Activated CD8-positive, alpha-beta memory T cell treated with anti-CD3 and anti-CD28 coated beads, Interleukin-2, amount 10 ng/mL, durations not matched to agents 7 days and 5 days (primary cell): Measurements from ENCODE around the gene TSPAN4. TPM values are rescaled to one million over a fixed set of nuclear protein-coding genes. Genes with fewer than 3 reads are reported as not detected.
A peak's percentile ranks its signal among the peaks of the same experiment; 100 is the strongest.

ENCODE experiments used
- ATAC-seq: fragments of 150-1000 bp; cut with Tn5 transposase; one replicate; pipeline ENCODE4 v1.10.0; 2021; ENCODE audit warnings: moderate library complexity
- CTCF ChIA-PET: fragments of 350-600 bp; sonication (Branson Sonifier 250); formaldehyde crosslinking; loops from one replicate; lab custom pipeline; 2021; ENCODE audit warnings: antibody characterized with exemption; lab: Charles Lee
- DNase-seq: peaks from one replicate; pipeline ENCODE4 v3.0.0-alpha.2; 2020
- H3K27ac Mint-ChIP-seq: one replicate; pipeline ENCODE4 v1.8.0; 2021; ENCODE audit warnings: mild to moderate bottlenecking, mixed read lengths
- H3K27me3 Mint-ChIP-seq: one replicate; pipeline ENCODE4 v1.8.0; 2021; ENCODE audit warnings: mixed read lengths
- H3K36me3 Mint-ChIP-seq: one replicate; pipeline ENCODE4 v1.8.0; 2021; ENCODE audit warnings: mild to moderate bottlenecking, mixed read lengths
- H3K4me1 Mint-ChIP-seq: one replicate; pipeline ENCODE4 v1.8.0; 2021; ENCODE audit warnings: mixed read lengths
- H3K4me3 Mint-ChIP-seq: one replicate; pipeline ENCODE4 v1.8.0; 2021; ENCODE audit warnings: mild to moderate bottlenecking, moderate library complexity, mixed read lengths
- H3K9me3 Mint-ChIP-seq: one replicate; pipeline ENCODE4 v1.8.0; 2022; ENCODE audit warnings: low read depth, mixed read lengths
- total RNA-seq, 2 experiments: library from RNA; stranded (reverse); gene quantifications; one replicate each; pipeline ENCODE4 v1.2.3, GENCODE V29; 2021

Gene TSPAN4, protein sequence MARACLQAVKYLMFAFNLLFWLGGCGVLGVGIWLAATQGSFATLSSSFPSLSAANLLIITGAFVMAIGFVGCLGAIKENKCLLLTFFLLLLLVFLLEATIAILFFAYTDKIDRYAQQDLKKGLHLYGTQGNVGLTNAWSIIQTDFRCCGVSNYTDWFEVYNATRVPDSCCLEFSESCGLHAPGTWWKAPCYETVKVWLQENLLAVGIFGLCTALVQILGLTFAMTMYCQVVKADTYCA
- total RNA-seq, result 10 to 100 TPM in 1 of 2 experiments, 1 to 10 TPM in 1; 7.8 to 17.8 TPM

- CTCF ChIA-PET, result interaction anchor here (1.0 to 2.6 kb wide), 5 partner anchors 10 to 78 kb away, joined by 3 to 11 read pairs (median 3); partner anchors contain the start of genes CD151, PNPLA2 and RPLP2
These were observed at the start of gene TSPAN4, which contains the start of gene POLR2L for GRCh38 chr11:842370-843002. Gene TSPAN4, plus strand, starts transcription at chr11:842852. Its CDS starts 7,453 bp downstream, at chr11:850305. Gene POLR2L, minus strand, starts transcription at chr11:842529. Its CDS starts 21 bp downstream, at chr11:842508.

GRCh38 chr11:792873-793272, 49.8 kb upstream of the TSPAN4 start:
- Mint-ChIP-seq H3K27ac (no peak overlapping the region), H3K36me3 (peaks cover 2% of the 10 kb centered on the region), H3K27me3 (no peaks in the 10 kb centered on the region), H3K4me3 (no peak overlapping the region), H3K9me3 (no peaks in the 10 kb centered on the region), H3K4me1 (peaks cover 25% of the 10 kb centered on the region)
- CTCF ChIA-PET, result interaction anchor here (1.4 kb wide), 1 partner anchor 65 kb away, joined by 3 read pairs; no protein-coding TSS in a partner anchor
- ATAC-seq, result no peak
- no peak for DNase-seq

More at GRCh38 chr11:842370-843002, at the start of gene TSPAN4, which contains the start of gene POLR2L:
- ATAC-seq (peak; percentile 79), DNase-seq (peak; percentile 90)
- H3K27me3 Mint-ChIP-seq, result no peaks in the 10 kb centered on the region
- H3K9me3 Mint-ChIP-seq, result no peaks in the 10 kb centered on the region
- H3K36me3 Mint-ChIP-seq, result peaks cover 7% of the 10 kb centered on the region
- peak within 1 kb of the TSS; percentile 80 for H3K27ac Mint-ChIP-seq
- H3K4me1 Mint-ChIP-seq, result peaks cover 24% of the 10 kb centered on the region
- peak within 1 kb of the TSS; percentile 86 for H3K4me3 Mint-ChIP-seq

- Mint-ChIP-seq H3K4me1 (peaks cover 21% of the 10 kb centered on the region), H3K27ac (no peak overlapping the region), H3K4me3 (no peak overlapping the region), H3K36me3 (peaks cover 2% of the 10 kb centered on the region), H3K27me3 (no peaks in the 10 kb centered on the region), H3K9me3 (no peaks in the 10 kb centered on the region)
- ATAC-seq (no peak), DNase-seq (no peak)
- CTCF ChIA-PET, result interaction anchor here (1.4 kb wide), 1 partner anchor 66 kb away, joined by 3 read pairs; no protein-coding TSS in a partner anchor
These were observed 49.1 kb upstream of the TSPAN4 start for GRCh38 chr11:793556-793955.

GRCh38 chr11:794013-794765, 48.5 kb upstream of the TSPAN4 start:
- CTCF ChIA-PET, result interaction anchor here (1.4 kb wide), 1 partner anchor 66 kb away, joined by 3 read pairs; no protein-coding TSS in a partner anchor
- no peak for DNase-seq
- Mint-ChIP-seq H3K4me3 (no peak overlapping the region), H3K27me3 (no peaks in the 10 kb centered on the region), H3K27ac (no peak overlapping the region), H3K36me3 (peaks cover 2% of the 10 kb centered on the region), H3K9me3 (no peaks in the 10 kb centered on the region), H3K4me1 (peaks cover 18% of the 10 kb centered on the region)
- no peak for ATAC-seq

GRCh38 chr11:794766-795633, 47.7 kb upstream of the TSPAN4 start:
- H3K4me1 Mint-ChIP-seq, result peaks cover 13% of the 10 kb centered on the region
- CTCF ChIA-PET, result interaction anchor here (0.6 to 3.1 kb wide), 3 partner anchors 13 to 35 kb away, joined by 3 to 17 read pairs (median 3); partner anchors contain the start of gene RPLP2

GRCh38 chr11:795634-796564, 46.8 kb upstream of the TSPAN4 start:
- peak; percentile 92 for DNase-seq
- ATAC-seq, result peak; percentile 55
- CTCF ChIA-PET, result interaction anchor here (0.6 to 3.1 kb wide), 4 partner anchors 12 to 48 kb away, joined by 3 to 17 read pairs (median 3); partner anchors contain the start of gene RPLP2
- H3K36me3 Mint-ChIP-seq, result peaks cover 2% of the 10 kb centered on the region
- no peaks in the 10 kb centered on the region for H3K27me3 Mint-ChIP-seq
- no peaks in the 10 kb centered on the region for H3K9me3 Mint-ChIP-seq
- H3K4me1 Mint-ChIP-seq, result peaks cover 13% of the 10 kb centered on the region
- H3K4me3 Mint-ChIP-seq, result peak overlapping the region; percentile 85
- H3K27ac Mint-ChIP-seq, result peak overlapping the region; percentile 84

More at GRCh38 chr11:794766-795633, 47.7 kb upstream of the TSPAN4 start:
- no peak for DNase-seq
- no peak overlapping the region for H3K27ac Mint-ChIP-seq
- peak overlapping the region; percentile 85 for H3K4me3 Mint-ChIP-seq
- peaks cover 2% of the 10 kb centered on the region for H3K36me3 Mint-ChIP-seq
- no peak for ATAC-seq
- H3K27me3 Mint-ChIP-seq, result no peaks in the 10 kb centered on the region
- no peaks in the 10 kb centered on the region for H3K9me3 Mint-ChIP-seq

GRCh38 chr11:796565-797295, 45.9 kb upstream of the TSPAN4 start:
- peaks cover 4% of the 10 kb centered on the region for H3K36me3 Mint-ChIP-seq
- H3K27me3 Mint-ChIP-seq, result no peaks in the 10 kb centered on the region
- ATAC-seq (no peak), DNase-seq (no peak)
- H3K27ac Mint-ChIP-seq, result peak overlapping the region; percentile 84
- peak overlapping the region; percentile 85 for H3K4me3 Mint-ChIP-seq
- H3K9me3 Mint-ChIP-seq, result no peaks in the 10 kb centered on the region
- H3K4me1 Mint-ChIP-seq, result peaks cover 13% of the 10 kb centered on the region
- CTCF ChIA-PET, result interaction anchor here (1.1 to 3.1 kb wide), 5 partner anchors 11 to 70 kb away, joined by 3 to 17 read pairs (median 3); partner anchors contain the start of gene RPLP2

- Mint-ChIP-seq H3K27me3 (no peaks in the 10 kb centered on the region), H3K4me1 (peaks cover 13% of the 10 kb centered on the region), H3K27ac (peak overlapping the region; percentile 84), H3K36me3 (peaks cover 4% of the 10 kb centered on the region), H3K9me3 (no peaks in the 10 kb centered on the region), H3K4me3 (peak overlapping the region; percentile 85)
- ATAC-seq (peak; percentile 56), DNase-seq (peak; percentile 90)
- CTCF ChIA-PET, result interaction anchor here (1.1 to 3.1 kb wide), 5 partner anchors 11 to 71 kb away, joined by 3 to 17 read pairs (median 3); partner anchors contain the start of gene RPLP2
These were observed 45.2 kb upstream of the TSPAN4 start for GRCh38 chr11:797296-798092.

- CTCF ChIA-PET, result interaction anchor here (1.0 to 1.5 kb wide), 5 partner anchors 11 to 72 kb away, joined by 3 to 4 read pairs (median 3); partner anchors contain the start of gene RPLP2
- peaks cover 4% of the 10 kb centered on the region for H3K36me3 Mint-ChIP-seq
- peaks cover 16% of the 10 kb centered on the region for H3K4me1 Mint-ChIP-seq
- peak within 1 kb of the TSS; percentile 84 for H3K27ac Mint-ChIP-seq
- peak within 1 kb of the TSS; percentile 85 for H3K4me3 Mint-ChIP-seq
- DNase-seq (peak; percentile 88), ATAC-seq (peak; percentile 60)
- H3K27me3 Mint-ChIP-seq, result no peaks in the 10 kb centered on the region
- H3K9me3 Mint-ChIP-seq, result no peaks in the 10 kb centered on the region
These were observed 44.4 kb upstream of the TSPAN4 start, which contains the start of gene SLC25A22 for GRCh38 chr11:798093-798713. Gene SLC25A22, minus strand, starts transcription at chr11:798281. Its CDS starts 3,275 bp downstream, at chr11:795006.
